HEK293T (cell line): Measurements from ENCODE around the gene NUP133.
"Not testable (repeated sequence)": the region's sequence is repeated elsewhere in the genome, so short reads cannot be mapped to it uniquely, and the experiment has no call there.

Experiments
- CTCF ChIA-PET: fragments of 350-600 bp; formaldehyde crosslinking; extraction: SDS; loops from one replicate; lab custom pipeline; 2021; ENCODE audit warnings: antibody characterized with exemption, inconsistent platforms; lab: Yijun Ruan, JAX
- POLR2A ChIA-PET: fragments of 350-600 bp; formaldehyde crosslinking; extraction: SDS; loops from one replicate; lab custom pipeline; 2020; ENCODE audit warnings: antibody characterized with exemption, inconsistent platforms; lab: Yijun Ruan, JAX
- DNase-seq: peaks from one replicate; pipeline ENCODE4 v3.0.0; 2012; ENCODE audit warnings: mixed read lengths; ENCODE audit errors: extremely low spot score
- ARNT ChIP-seq: fragments of 450-650 bp; IDR thresholded peaks from 2 replicates; pipeline ENCODE4 v1.6.1; 2017; ENCODE audit warnings: mild to moderate bottlenecking
- BHLHE40 ChIP-seq: fragments of 450-650 bp; IDR thresholded peaks from 2 replicates; pipeline ENCODE4 v1.6.1; 2016; ENCODE audit warnings: mild to moderate bottlenecking, moderate library complexity, borderline replicate concordance
- CTBP1 ChIP-seq: fragments of 450-650 bp; IDR thresholded peaks from 2 replicates; pipeline ENCODE4 v1.6.1; 2016; ENCODE audit warnings: borderline replicate concordance
- ELF4 ChIP-seq: fragments of 450-650 bp; IDR thresholded peaks from 2 replicates; pipeline ENCODE4 v1.6.1; 2017; ENCODE audit warnings: antibody characterized with exemption
- FOXA1 ChIP-seq: fragments of 450-650 bp; IDR thresholded peaks from 2 replicates; pipeline ENCODE4 v1.6.1; 2016; ENCODE audit warnings: mild to moderate bottlenecking
- FOXK2 ChIP-seq: fragments of 450-650 bp; IDR thresholded peaks from 2 replicates; pipeline ENCODE4 v1.6.1; 2016; ENCODE audit warnings: mild to moderate bottlenecking
- FOXM1 ChIP-seq: fragments of 450-650 bp; IDR thresholded peaks from 2 replicates; pipeline ENCODE4 v1.6.1; 2017; ENCODE audit warnings: mild to moderate bottlenecking, borderline replicate concordance
- HDGF ChIP-seq: fragments of 450-650 bp; IDR thresholded peaks from 2 replicates; pipeline ENCODE4 v1.6.1; 2017; ENCODE audit warnings: antibody characterized with exemption, borderline replicate concordance
- L3MBTL2 ChIP-seq: fragments of 450-650 bp; conservative IDR thresholded peaks from 2 replicates; pipeline ENCODE4 v1.6.1; 2016; ENCODE audit warnings: mild to moderate bottlenecking
- LEF1 ChIP-seq: fragments of 450-650 bp; IDR thresholded peaks from 2 replicates; pipeline ENCODE4 v1.6.1; 2017; ENCODE audit warnings: mild to moderate bottlenecking, borderline replicate concordance
- NFRKB ChIP-seq: fragments of 450-650 bp; IDR thresholded peaks from 2 replicates; pipeline ENCODE4 v1.6.1; 2016; ENCODE audit warnings: mild to moderate bottlenecking, moderate library complexity
- SP1 ChIP-seq: fragments of 450-650 bp; IDR thresholded peaks from 2 replicates; pipeline ENCODE4 v1.6.1; 2017
- SUZ12 ChIP-seq: fragments of 450-650 bp; IDR thresholded peaks from 2 replicates; pipeline ENCODE4 v1.6.1; 2016; ENCODE audit warnings: mild to moderate bottlenecking
- TARDBP ChIP-seq: fragments of 450-650 bp; IDR thresholded peaks from 2 replicates; pipeline ENCODE4 v1.6.1; 2016
- ZNF384 ChIP-seq: fragments of 450-650 bp; IDR thresholded peaks from 2 replicates; pipeline ENCODE4 v1.6.1; 2016
- TF ChIP-seq, protein P1 (sequence below): fragments of 450-650 bp; IDR thresholded peaks from 2 replicates; pipeline ENCODE4 v1.6.1; 2016

Gene NUP133

DNA sequence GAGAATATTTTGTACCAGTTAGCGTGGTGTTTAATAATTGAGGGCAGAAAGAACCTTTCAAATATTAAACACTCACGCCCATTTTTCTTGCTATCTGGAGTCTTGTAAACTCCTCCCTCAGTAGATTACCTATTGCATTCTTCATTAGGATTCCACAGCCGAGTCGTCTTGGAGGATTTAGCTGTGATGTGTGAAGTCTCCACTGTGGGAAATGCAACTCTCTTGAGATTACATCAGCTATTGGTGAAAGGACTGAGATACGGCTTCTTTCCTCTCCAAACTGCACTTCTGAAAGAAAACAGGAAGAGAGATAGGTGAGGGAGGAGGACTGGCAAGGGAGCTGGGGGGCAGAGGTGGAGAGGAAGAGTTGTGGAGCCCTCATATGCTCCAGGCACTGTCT is 110.4 kb downstream of the NUP133 start:
- POLR2A ChIA-PET = interaction anchor here (1.2 kb wide), 1 partner anchor 24 kb away, joined by 3 read pairs; no protein-coding TSS in a partner anchor
- CTCF ChIA-PET = interaction anchor here (0.6 to 1.3 kb wide), 3 partner anchors 9 to 105 kb away, joined by 3 to 4 read pairs (median 3); no protein-coding TSS in a partner anchor

DNA sequence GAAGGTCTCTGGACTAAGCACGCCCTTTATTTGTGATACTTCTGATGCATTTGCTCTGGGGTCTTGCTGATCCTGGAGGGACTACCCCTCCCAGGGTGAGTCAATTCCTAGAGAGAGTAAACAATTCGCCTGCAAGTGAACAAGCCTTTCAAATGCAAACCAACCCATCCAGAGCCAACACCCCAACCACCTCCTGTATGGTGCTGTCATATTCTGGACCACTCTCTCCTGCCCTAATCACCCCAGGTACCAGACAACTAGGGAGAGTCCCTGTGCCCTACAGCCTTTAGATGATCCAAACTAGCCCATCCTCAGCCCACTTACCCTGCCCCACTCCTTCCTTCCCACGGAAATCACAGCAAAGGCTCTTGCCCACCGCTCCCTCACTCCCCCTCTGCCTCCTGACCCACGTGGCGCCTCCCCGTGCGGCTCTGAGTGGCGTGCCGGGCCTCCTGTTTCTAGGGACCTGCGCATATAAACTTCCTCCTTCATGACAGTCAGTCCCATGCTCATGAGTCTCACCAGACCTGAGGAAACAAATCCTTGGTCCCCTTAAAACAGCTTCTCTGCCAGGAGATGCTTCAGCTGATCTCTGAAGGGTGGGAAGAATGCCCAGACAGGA is 111.4 kb downstream of the NUP133 start:
- TF ChIP-seq SUZ12 = no peak
- no peak for TF ChIP-seq SP1
- no peak for TF ChIP-seq HDGF
- no peak for DNase-seq
- CTCF ChIA-PET = interaction anchor here (1.0 to 1.3 kb wide), 2 partner anchors 9 to 10 kb away, joined by 3 to 4 read pairs; no protein-coding TSS in a partner anchor
- POLR2A ChIA-PET = interaction anchor here (1.2 kb wide), 1 partner anchor 23 kb away, joined by 3 read pairs; no protein-coding TSS in a partner anchor

More for the DNA sequence above, 110.4 kb downstream of the NUP133 start:
- no peak for TF ChIP-seq LEF1
- no peak for TF ChIP-seq SUZ12
- no peak for TF ChIP-seq NFRKB
- no peak for TF ChIP-seq ELF4
- no peak for TF ChIP-seq SP1
- TF ChIP-seq FOXK2 = no peak
- TF ChIP-seq FOXM1 = no peak
- TF ChIP-seq TARDBP = no peak
- TF ChIP-seq ZNF384 = no peak
- TF ChIP-seq BHLHE40 = no peak
- TF ChIP-seq, protein P1, sequence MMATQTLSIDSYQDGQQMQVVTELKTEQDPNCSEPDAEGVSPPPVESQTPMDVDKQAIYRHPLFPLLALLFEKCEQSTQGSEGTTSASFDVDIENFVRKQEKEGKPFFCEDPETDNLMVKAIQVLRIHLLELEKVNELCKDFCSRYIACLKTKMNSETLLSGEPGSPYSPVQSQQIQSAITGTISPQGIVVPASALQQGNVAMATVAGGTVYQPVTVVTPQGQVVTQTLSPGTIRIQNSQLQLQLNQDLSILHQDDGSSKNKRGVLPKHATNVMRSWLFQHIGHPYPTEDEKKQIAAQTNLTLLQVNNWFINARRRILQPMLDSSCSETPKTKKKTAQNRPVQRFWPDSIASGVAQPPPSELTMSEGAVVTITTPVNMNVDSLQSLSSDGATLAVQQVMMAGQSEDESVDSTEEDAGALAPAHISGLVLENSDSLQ = no peak
- TF ChIP-seq CTBP1 = no peak
- no peak for TF ChIP-seq L3MBTL2
- no peak for TF ChIP-seq ARNT
- no peak for TF ChIP-seq FOXA1
- DNase-seq = no peak

DNA sequence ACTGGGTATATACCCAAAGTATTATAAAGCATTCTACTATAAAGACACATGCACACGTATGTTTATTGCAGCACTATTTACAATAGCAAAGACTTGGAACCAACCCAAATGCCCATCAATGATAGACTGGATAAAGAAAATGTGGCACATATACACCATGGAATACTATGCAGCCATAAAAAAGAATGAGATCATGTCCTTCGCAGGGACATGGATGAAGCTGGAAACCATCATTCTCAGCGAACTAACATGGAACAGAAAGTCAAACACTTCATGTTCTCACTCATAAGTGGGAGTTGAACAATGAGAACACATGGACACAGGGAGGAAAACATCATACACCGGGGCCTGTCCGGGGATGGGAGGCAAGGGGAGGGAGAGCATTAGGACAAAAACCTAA is 113.6 kb downstream of the NUP133 start:
- CTCF ChIA-PET, DNase-seq, POLR2A ChIA-PET: not testable (repeated sequence)

DNA sequence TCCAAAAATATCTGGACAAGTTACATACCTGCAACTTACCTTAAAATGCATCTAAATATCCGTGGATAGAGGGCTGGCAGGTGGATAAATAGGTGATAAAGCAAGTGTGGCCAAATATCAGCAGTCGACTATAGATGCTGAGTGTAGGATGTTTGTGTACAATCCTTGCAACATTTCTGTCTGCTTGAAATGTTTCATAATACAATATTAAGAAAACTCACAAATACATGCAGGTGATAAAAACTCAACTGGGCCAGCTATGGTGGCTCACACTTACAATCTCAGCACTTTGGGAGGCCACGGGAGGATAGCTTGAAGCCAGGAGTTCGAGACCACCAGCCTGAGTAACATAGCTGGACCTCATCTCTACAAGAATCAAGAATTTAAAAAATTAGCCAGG is 115.2 kb downstream of the NUP133 start:
- ChIA-PET CTCF (no interaction called here), POLR2A (no interaction called here)
- TF ChIP-seq TARDBP = no peak
- TF ChIP-seq BHLHE40 = no peak
- TF ChIP-seq FOXA1 = no peak
- no peak for TF ChIP-seq NFRKB
- no peak for TF ChIP-seq ELF4
- TF ChIP-seq FOXM1 = no peak
- no peak for TF ChIP-seq SUZ12
- TF ChIP-seq, protein P1 = no peak
- TF ChIP-seq ZNF384 = no peak
- TF ChIP-seq HDGF = no peak
- TF ChIP-seq L3MBTL2 = no peak
- TF ChIP-seq ARNT = no peak
- TF ChIP-seq SP1 = no peak
- TF ChIP-seq CTBP1 = no peak
- no peak for TF ChIP-seq LEF1
- no peak for TF ChIP-seq FOXK2
- no peak for DNase-seq
